Measurements from ENCODE around the gene EPGN. TPM values are rescaled to one million over a fixed set of nuclear protein-coding genes. Genes with fewer than 3 reads are reported as not detected.

EPGN gene
- polyA plus RNA-seq, 2 of the 4 experiments (the other 2 are of a cell fraction), result not detected

GRCh38 chr4:74283614-74284013, 24.7 kb upstream of the EPGN start:
- Histone ChIP-seq H3K4me2 (peak overlapping the region; percentile 42), H3K4me3 (no peak overlapping the region), H3K4me1 (peaks cover 19% of the 10 kb centered on the region; the same call in 2 of the 3 replicates), H3K27ac (peak overlapping the region in 1 of 2 experiments; percentile 68; a peak in 3 of 6 replicates), H3K9me3 (no peaks in the 10 kb centered on the region)
- FAIRE-seq, result no peak
- peak; percentile 0 to 38 for DNase-seq (ENCODE audit: low read depth in 1 of 2, low spot score in 1 of 2)
- ChIA-PET CTCF (no interaction called here), POLR2A (no interaction called here)
- peak; percentile 54 to 58; a peak in 4 of 6 replicates for ATAC-seq
- no peak for TF ChIP-seq FOSL2 (IDR thresholded peaks at IDR 0.05)
- 0 out of 2 replicates have a peak, but pooled peaks have one; percentile 7 for TF ChIP-seq FOSL2 (CRISPR knock-in tag; IDR thresholded peaks at IDR 0.05)
- no peak for TF ChIP-seq HOXA7 (CRISPR knock-in tag; IDR thresholded peaks at IDR 0.05)
- 20% methylated on average over 2 of the region's 2 CpGs for WGBS (ENCODE audit: missing lambda C conversion rate)

- WGBS (ENCODE audit: missing lambda C conversion rate), result 30% methylated on average over 3 of the region's 3 CpGs
- DNase-seq (ENCODE audit: low read depth in 1 of 2, low spot score in 1 of 2), result peak in 1 of 2 experiments; percentile 6
- Histone ChIP-seq H3K9me3 (no peaks in the 10 kb centered on the region), H3K4me3 (no peak overlapping the region), H3K4me2 (peak overlapping the region; percentile 42), H3K27ac (peak overlapping the region in 1 of 2 experiments; percentile 68; a peak in 3 of 6 replicates), H3K4me1 (peaks cover 19% of the 10 kb centered on the region; the same call in 2 of the 3 replicates)
- POLR2A ChIA-PET, result no interaction called here
- CTCF ChIA-PET, result no interaction called here
- TF ChIP-seq GATA3 (IDR thresholded peaks at IDR 0.05; ENCODE audit: borderline replicate concordance) (0 out of 2 replicates have a peak, but pooled peaks have one; percentile 15), HES2 (IDR thresholded peaks at IDR 0.05) (no peak)
- ATAC-seq, result peak in 1 of 2 experiments; percentile 34; a peak in 1 of 6 replicates
- no peak for FAIRE-seq
Observed at GRCh38 chr4:74284053-74284452, 24.2 kb upstream of the EPGN start.

- DNase-seq (ENCODE audit: low read depth in 1 of 2, low spot score in 1 of 2) (no peak), FAIRE-seq (no peak), ATAC-seq (no peak)
- ChIA-PET CTCF (no interaction called here), POLR2A (no interaction called here)
- no peak overlapping the region for H3K4me2 ChIP-seq
- peaks cover 19% of the 10 kb centered on the region; the same call in 2 of the 3 replicates for H3K4me1 ChIP-seq
- H3K4me3 ChIP-seq, result no peak overlapping the region
- H3K9me3 ChIP-seq, result no peaks in the 10 kb centered on the region
- no peak overlapping the region for H3K27ac ChIP-seq
- WGBS (ENCODE audit: missing lambda C conversion rate), result 100% methylated on average over 1 of the region's 1 CpG
- no peak for TF ChIP-seq PBX3 (IDR thresholded peaks at IDR 0.05)
- TF ChIP-seq JUNB (IDR thresholded peaks at IDR 0.05), result no peak
- no peak for TF ChIP-seq FOXS1 (CRISPR knock-in tag; IDR thresholded peaks at IDR 0.05)
- no peak for TF ChIP-seq ELK1 (IDR thresholded peaks at IDR 0.05; ENCODE audit: low read depth, low read length)
- TF ChIP-seq CTCF (IDR thresholded peaks at IDR 0.05), result no peak
- no peak for TF ChIP-seq HMGXB4 (CRISPR knock-in tag; IDR thresholded peaks at IDR 0.05; ENCODE audit: borderline replicate concordance)
- no peak for TF ChIP-seq FOSL2 (IDR thresholded peaks at IDR 0.05)
- TF ChIP-seq FOSL2 (CRISPR knock-in tag; IDR thresholded peaks at IDR 0.05), result no peak
- no peak for TF ChIP-seq EHF (CRISPR knock-in tag; IDR thresholded peaks at IDR 0.05)
- TF ChIP-seq KDM1A (IDR thresholded peaks at IDR 0.05; ENCODE audit: low read depth), result no peak
- TF ChIP-seq NFE2L2 (conservative IDR thresholded peaks at IDR 0.05; ENCODE audit: low read length), result no peak
- TF ChIP-seq TP53 (CRISPR knock-in tag; IDR thresholded peaks at IDR 0.05), result no peak
- TF ChIP-seq E2F6 (IDR thresholded peaks at IDR 0.05; ENCODE audit: borderline replicate concordance, low read depth), result no peak
- TF ChIP-seq POLR2AphosphoS2 (conservative IDR thresholded peaks at IDR 0.05; ENCODE audit: low read length), result no peak
- no peak for TF ChIP-seq SREBF2 (IDR thresholded peaks at IDR 0.05)
- TF ChIP-seq CEBPB (IDR thresholded peaks at IDR 0.05), result no peak
- TF ChIP-seq RFX5 (IDR thresholded peaks at IDR 0.05), result no peak
- TF ChIP-seq RNF2 (IDR thresholded peaks at IDR 0.05; ENCODE audit: borderline replicate concordance, low read depth), result no peak
- no peak for TF ChIP-seq HOXB13 (CRISPR knock-in tag; IDR thresholded peaks at IDR 0.05; ENCODE audit: low read depth)
- TF ChIP-seq CHD2 (IDR thresholded peaks at IDR 0.05; ENCODE audit: low read length, partially characterized antibody), result no peak
Observed at GRCh38 chr4:74287164-74287563, 21.1 kb upstream of the EPGN start.
